Parathyroid adenoma (tissue), 2 donors: ENCODE data around the gene MISP.
A peak's percentile ranks its signal among the peaks of the same experiment; 100 is the strongest.
"Not testable (repeated sequence)": the region's sequence is repeated elsewhere in the genome, so short reads cannot be mapped to it uniquely, and the experiment has no call there.

Experiments used
- H2AFZ ChIP-seq: fragments of 300-600 bp; sonication (generic); one replicate; pipeline ENCODE4 v1.7.0; 2017; ENCODE audit warnings: antibody characterized with exemption, mild to moderate bottlenecking
- H3K27ac ChIP-seq: fragments of 300-600 bp; sonication (generic); one replicate; pipeline ENCODE4 v1.7.0; 2017
- H3K27me3 ChIP-seq: fragments of 300-600 bp; sonication (generic); one replicate; pipeline ENCODE4 v1.7.0; 2017; ENCODE audit warnings: low read length; ENCODE audit not compliant: control insufficient read depth, insufficient read depth
- H3K36me3 ChIP-seq: fragments of 300-600 bp; sonication (generic); one replicate; pipeline ENCODE4 v1.7.0; 2017; ENCODE audit warnings: low read length; ENCODE audit not compliant: control insufficient read depth, insufficient read depth
- H3K4me1 ChIP-seq: fragments of 300-600 bp; sonication (generic); one replicate; pipeline ENCODE4 v1.7.0; 2017; ENCODE audit warnings: control low read depth
- H3K4me2 ChIP-seq: fragments of 300-600 bp; sonication (generic); one replicate; pipeline ENCODE4 v1.7.0; 2017; ENCODE audit warnings: low read length
- H3K4me3 ChIP-seq: fragments of 300-600 bp; sonication (generic); one replicate; pipeline ENCODE4 v1.7.0; 2017; ENCODE audit warnings: low read depth, low read length
- H3K79me2 ChIP-seq: fragments of 300-600 bp; sonication (generic); one replicate; pipeline ENCODE4 v1.7.0; 2017; ENCODE audit warnings: control low read depth
- H3K9ac ChIP-seq: fragments of 300-600 bp; sonication (generic); one replicate; pipeline ENCODE4 v1.7.0; 2017; ENCODE audit warnings: mild to moderate bottlenecking
- H3K9me3 ChIP-seq: fragments of 300-600 bp; sonication (generic); one replicate; pipeline ENCODE4 v1.7.0; 2017; ENCODE audit warnings: low read length; ENCODE audit not compliant: control insufficient read depth
- CTCF ChIP-seq: fragments of 300-600 bp; sonication (generic); IDR thresholded peaks from one replicate; pipeline ENCODE4 v1.7.0; 2017; ENCODE audit warnings: antibody characterized with exemption, mild to moderate bottlenecking
- donor health status: primary hyperparathyroidism.

MISP gene

GRCh38 chr19:736125-736524, 14.8 kb upstream of the MISP start:
- H3K9me3 ChIP-seq: no peaks in the 10 kb centered on the region
- H3K4me3 ChIP-seq: no peak overlapping the region
- no peaks in the 10 kb centered on the region for H3K27me3 ChIP-seq
- H3K36me3 ChIP-seq: no peaks in the 10 kb centered on the region
- H3K27ac ChIP-seq: no peak overlapping the region
- no peaks in the 10 kb centered on the region for H3K79me2 ChIP-seq
- no peak overlapping the region for H3K4me2 ChIP-seq
- H3K9ac ChIP-seq: no peak overlapping the region
- H3K4me1 ChIP-seq: no peaks in the 10 kb centered on the region
- no peak overlapping the region for H2AFZ ChIP-seq
- TF ChIP-seq CTCF: no peak

GRCh38 chr19:737591-738093, 13.3 kb upstream of the MISP start:
- Histone ChIP-seq H3K27me3 (no peaks in the 10 kb centered on the region), H3K9me3 (no peaks in the 10 kb centered on the region), H3K9ac (no peak overlapping the region), H3K4me3 (no peak overlapping the region), H3K27ac (no peak overlapping the region), H3K4me1 (no peaks in the 10 kb centered on the region), H3K4me2 (no peak overlapping the region), H3K36me3 (no peaks in the 10 kb centered on the region), H2AFZ (no peak overlapping the region), H3K79me2 (no peaks in the 10 kb centered on the region)
- peak; percentile 26 for TF ChIP-seq CTCF

GRCh38 chr19:738509-739128, 12.3 kb upstream of the MISP start:
- no peaks in the 10 kb centered on the region for H3K79me2 ChIP-seq
- H3K27ac ChIP-seq: no peak overlapping the region
- no peak overlapping the region for H3K9ac ChIP-seq
- no peak for TF ChIP-seq CTCF
- H3K4me1 ChIP-seq: no peaks in the 10 kb centered on the region
- no peak overlapping the region for H2AFZ ChIP-seq
- no peaks in the 10 kb centered on the region for H3K27me3 ChIP-seq
- H3K4me3 ChIP-seq: no peak overlapping the region
- no peak overlapping the region for H3K4me2 ChIP-seq
- H3K9me3 ChIP-seq: no peaks in the 10 kb centered on the region
- H3K36me3 ChIP-seq: no peaks in the 10 kb centered on the region

- TF ChIP-seq CTCF: no peak
- H3K27ac ChIP-seq: no peak overlapping the region
- H3K79me2 ChIP-seq: no peaks in the 10 kb centered on the region
- H3K4me1 ChIP-seq: no peaks in the 10 kb centered on the region
- no peaks in the 10 kb centered on the region for H3K27me3 ChIP-seq
- no peak overlapping the region for H3K9ac ChIP-seq
- no peak overlapping the region for H3K4me2 ChIP-seq
- no peaks in the 10 kb centered on the region for H3K36me3 ChIP-seq
- no peaks in the 10 kb centered on the region for H3K9me3 ChIP-seq
- no peak overlapping the region for H2AFZ ChIP-seq
- no peak overlapping the region for H3K4me3 ChIP-seq
These were observed 10.8 kb upstream of the MISP start for GRCh38 chr19:739998-740715.

GRCh38 chr19:740816-741505, 10.0 kb upstream of the MISP start:
- H3K9ac ChIP-seq, H3K9me3 ChIP-seq, H3K79me2 ChIP-seq, H3K4me2 ChIP-seq, H3K4me3 ChIP-seq, H3K36me3 ChIP-seq, H3K27me3 ChIP-seq, H3K4me1 ChIP-seq, H2AFZ ChIP-seq, H3K27ac ChIP-seq: not testable (repeated sequence)
